Stimulated activated naive B cell treated with anti-CD40 and anti-IgM and Interleukin-4, amounts not matched to agents 10 μg/mL and 1 μg/mL and 100 μg/mL, for 72 hours (primary cell): ENCODE measurements around the gene RNF141.
A peak's percentile ranks its signal among the peaks of the same experiment; 100 is the strongest.

Experiments used
- ATAC-seq, 2 donors: fragments of 150-1000 bp; cut with Tn5 transposase; replicated peaks; 2 replicates each; pipeline ENCODE4 v1.10.0; 2021; ENCODE audit warnings: moderate library complexity in 1 of 2
- DNase-seq: peaks from one replicate; pipeline ENCODE4 v3.0.0; 2021
- H3K27ac Mint-ChIP-seq: one replicate; pipeline ENCODE4 v1.8.0; 2022; ENCODE audit warnings: mild to moderate bottlenecking, mixed read lengths
- H3K27me3 Mint-ChIP-seq, 2 donors: one replicate each; pipeline ENCODE4 v1.8.0; 2022; ENCODE audit warnings: mixed read lengths in 2 of 2
- H3K36me3 Mint-ChIP-seq, 2 donors: one replicate each; pipeline ENCODE4 v1.8.0; 2022; ENCODE audit warnings: mixed read lengths in 2 of 2, mild to moderate bottlenecking in 1 of 2
- H3K4me1 Mint-ChIP-seq, 2 donors: one replicate each; pipeline ENCODE4 v1.8.0; 2022; ENCODE audit warnings: mixed read lengths in 2 of 2, mild to moderate bottlenecking in 1 of 2
- H3K4me3 Mint-ChIP-seq, 2 donors: one replicate each; pipeline ENCODE4 v1.8.0; 2022; ENCODE audit warnings: mild to moderate bottlenecking in 2 of 2, mixed read lengths in 2 of 2, moderate library complexity in 1 of 2
- H3K9me3 Mint-ChIP-seq, 2 donors: one replicate each; pipeline ENCODE4 v1.8.0; 2022; ENCODE audit warnings: mixed read lengths in 2 of 2, mild to moderate bottlenecking in 1 of 2

RNF141 gene

GRCh38 chr11:10568486-10568941 is 27.5 kb upstream of the RNF141 start, which contains the start of gene LYVE1:
Gene LYVE1, minus strand, starts transcription at chr11:10568665. Its CDS starts 133 bp downstream, at chr11:10568532.
- ATAC-seq (no peak), DNase-seq (no peak)
- H3K4me3 Mint-ChIP-seq, result no peak within 1 kb of the TSS
- H3K27ac Mint-ChIP-seq, result no peak within 1 kb of the TSS
- no peaks in the 10 kb centered on the region for H3K9me3 Mint-ChIP-seq
- no peaks in the 10 kb centered on the region for H3K36me3 Mint-ChIP-seq
- H3K27me3 Mint-ChIP-seq, result no peaks in the 10 kb centered on the region
- peaks cover 26 to 73% of the 10 kb centered on the region in 2 donors for H3K4me1 Mint-ChIP-seq

DNA sequence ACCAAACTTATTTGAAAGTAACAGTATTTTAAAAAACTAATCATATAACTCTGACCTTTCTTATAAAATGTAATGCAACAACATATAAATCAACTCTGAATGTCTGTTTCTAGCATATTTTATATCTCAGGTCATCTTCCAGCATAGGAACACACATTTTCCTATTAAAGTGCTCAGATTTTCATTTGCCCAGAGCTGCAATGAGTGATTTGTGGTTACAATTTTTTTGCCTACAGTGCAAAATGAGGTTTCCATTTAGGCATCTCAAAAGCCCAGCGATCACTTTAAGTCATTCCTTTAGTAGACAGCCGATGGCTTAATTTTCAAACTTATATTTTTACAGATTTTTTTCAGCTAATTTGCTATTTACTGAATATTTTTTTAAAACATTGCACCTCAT is 26.5 kb upstream of the RNF141 start:
- H3K4me3 Mint-ChIP-seq, result no peak overlapping the region
- peaks cover 24 to 72% of the 10 kb centered on the region in 2 donors for H3K4me1 Mint-ChIP-seq
- no peaks in the 10 kb centered on the region for H3K27me3 Mint-ChIP-seq
- H3K27ac Mint-ChIP-seq, result no peak overlapping the region
- no peak for ATAC-seq
- no peak for DNase-seq
- no peaks in the 10 kb centered on the region for H3K9me3 Mint-ChIP-seq
- H3K36me3 Mint-ChIP-seq, result no peaks in the 10 kb centered on the region

- H3K4me3 Mint-ChIP-seq, result no peak overlapping the region
- no peaks in the 10 kb centered on the region for H3K36me3 Mint-ChIP-seq
- H3K27ac Mint-ChIP-seq, result no peak overlapping the region
- H3K9me3 Mint-ChIP-seq, result no peaks in the 10 kb centered on the region
- ATAC-seq (no peak), DNase-seq (no peak)
- no peaks in the 10 kb centered on the region for H3K27me3 Mint-ChIP-seq
- H3K4me1 Mint-ChIP-seq, result peaks cover 20 to 66% of the 10 kb centered on the region in 2 donors
These were observed 25.4 kb upstream of the RNF141 start for GRCh38 chr11:10566257-10566957.

DNA sequence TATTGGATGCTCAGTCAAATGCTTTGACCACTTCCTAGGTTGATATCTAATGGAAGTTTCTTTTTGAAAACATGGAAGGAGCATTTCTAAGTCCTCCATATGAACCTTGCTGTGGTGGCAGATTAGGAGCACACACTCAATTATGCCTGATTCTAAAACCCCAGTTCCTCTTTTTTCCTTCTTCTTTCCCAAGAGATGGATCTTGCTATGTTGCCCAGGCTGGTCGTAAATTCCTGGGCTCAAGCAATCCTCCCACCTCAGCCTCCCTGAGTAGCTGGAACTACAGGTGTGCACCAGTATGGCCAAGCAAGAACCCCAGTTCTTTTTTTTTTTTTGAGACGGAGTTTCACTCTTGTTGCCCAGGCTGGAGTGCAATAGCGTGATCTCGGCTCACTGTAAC is 24.5 kb upstream of the RNF141 start:
- no peak for ATAC-seq
- Mint-ChIP-seq H3K9me3 (no peaks in the 10 kb centered on the region), H3K36me3 (no peaks in the 10 kb centered on the region), H3K4me3 (no peak overlapping the region), H3K27me3 (no peaks in the 10 kb centered on the region), H3K27ac (peak overlapping the region; percentile 33), H3K4me1 (peaks cover 24 to 73% of the 10 kb centered on the region in 2 donors)
- no peak for DNase-seq

- no peaks in the 10 kb centered on the region for H3K27me3 Mint-ChIP-seq
- ATAC-seq (peak; percentile 83 to 86), DNase-seq (no peak)
- peaks cover 20 to 67% of the 10 kb centered on the region in 2 donors for H3K4me1 Mint-ChIP-seq
- H3K9me3 Mint-ChIP-seq, result no peaks in the 10 kb centered on the region
- H3K4me3 Mint-ChIP-seq, result no peak overlapping the region
- no peak overlapping the region for H3K27ac Mint-ChIP-seq
- no peaks in the 10 kb centered on the region for H3K36me3 Mint-ChIP-seq
These were observed 23.8 kb upstream of the RNF141 start for GRCh38 chr11:10564696-10565318.

- ATAC-seq (no peak), DNase-seq (no peak)
- Mint-ChIP-seq H3K9me3 (no peaks in the 10 kb centered on the region), H3K4me3 (no peak overlapping the region), H3K27ac (no peak overlapping the region), H3K36me3 (no peaks in the 10 kb centered on the region), H3K4me1 (peaks cover 20 to 62% of the 10 kb centered on the region in 2 donors), H3K27me3 (no peaks in the 10 kb centered on the region)
These were observed 23.0 kb upstream of the RNF141 start for GRCh38 chr11:10564030-10564429.

DNA sequence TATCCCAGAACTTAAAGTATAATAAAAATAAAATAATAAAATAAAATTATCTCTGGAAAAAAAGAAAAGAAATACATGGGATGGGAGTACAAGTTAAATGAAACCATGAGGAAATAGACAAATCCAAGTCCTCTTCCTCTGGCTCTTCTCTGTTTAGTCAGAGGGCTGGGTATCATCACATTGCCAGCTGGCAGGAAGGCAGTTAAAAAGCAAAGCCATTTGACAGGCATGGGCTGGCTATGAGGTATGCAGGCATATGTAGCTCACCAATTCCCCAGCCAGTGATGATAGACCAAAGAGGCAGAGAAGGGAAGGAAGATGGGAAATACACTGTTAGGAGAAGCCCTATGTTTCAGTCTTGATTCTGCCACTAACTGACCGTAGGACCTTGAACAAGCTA is 21.0 kb upstream of the RNF141 start:
- H3K4me3 Mint-ChIP-seq, result no peak overlapping the region
- H3K27ac Mint-ChIP-seq, result no peak overlapping the region
- H3K36me3 Mint-ChIP-seq, result no peaks in the 10 kb centered on the region
- no peaks in the 10 kb centered on the region for H3K27me3 Mint-ChIP-seq
- ATAC-seq, result no peak
- peaks cover 18 to 61% of the 10 kb centered on the region in 2 donors for H3K4me1 Mint-ChIP-seq
- no peak for DNase-seq
- no peaks in the 10 kb centered on the region for H3K9me3 Mint-ChIP-seq

DNA sequence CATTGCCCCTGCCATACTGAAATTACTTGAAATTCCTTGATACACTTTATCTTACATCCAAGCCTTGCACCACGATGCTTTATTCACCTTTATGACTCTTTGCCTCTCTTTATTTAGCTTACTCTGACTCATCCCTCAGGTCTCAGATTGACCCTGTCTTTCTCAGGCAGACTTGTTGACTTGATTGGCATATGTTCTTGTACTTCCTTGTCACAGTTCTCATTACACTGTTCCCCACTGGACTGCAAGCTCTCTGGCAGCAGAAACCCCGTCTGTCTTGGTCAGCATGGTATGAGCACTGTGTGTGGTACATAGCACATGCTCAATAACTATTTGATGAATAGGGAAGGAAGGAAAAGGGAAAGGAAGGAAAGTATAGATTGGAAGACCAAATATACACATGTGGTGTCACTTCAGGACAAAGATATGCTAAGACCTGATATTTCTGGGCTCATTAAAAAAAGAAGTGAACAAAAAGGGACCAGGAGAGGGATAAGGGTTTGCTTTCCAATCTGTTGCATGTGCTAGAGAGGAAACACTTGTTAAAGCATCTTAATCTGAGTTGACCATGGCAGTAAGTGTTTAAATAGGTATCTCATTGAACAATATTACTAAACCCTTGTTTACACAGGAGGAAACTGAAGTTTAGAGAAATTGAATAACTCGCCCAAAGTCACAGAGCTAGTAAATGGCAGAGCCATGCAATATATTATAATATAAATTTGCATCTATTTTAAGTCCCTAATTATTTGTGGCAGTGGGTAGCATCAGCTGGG is 20.2 kb upstream of the RNF141 start:
- H3K9me3 Mint-ChIP-seq, result no peaks in the 10 kb centered on the region

GRCh38 chr11:10558288-10558687 is 17.3 kb upstream of the RNF141 start:
- Mint-ChIP-seq H3K4me3 (no peak overlapping the region), H3K4me1 (peaks cover 12 to 38% of the 10 kb centered on the region in 2 donors), H3K9me3 (no peaks in the 10 kb centered on the region), H3K27me3 (no peaks in the 10 kb centered on the region), H3K27ac (no peak overlapping the region), H3K36me3 (no peaks in the 10 kb centered on the region)
- no peak for DNase-seq
- ATAC-seq, result no peak

More for the DNA sequence above, 20.2 kb upstream of the RNF141 start:
- peaks cover 22 to 61% of the 10 kb centered on the region in 2 donors for H3K4me1 Mint-ChIP-seq
- H3K36me3 Mint-ChIP-seq, result no peaks in the 10 kb centered on the region
- DNase-seq (no peak), ATAC-seq (peak; percentile 46 to 56)
- H3K27me3 Mint-ChIP-seq, result no peaks in the 10 kb centered on the region
- no peak overlapping the region for H3K4me3 Mint-ChIP-seq
- no peak overlapping the region for H3K27ac Mint-ChIP-seq

DNA sequence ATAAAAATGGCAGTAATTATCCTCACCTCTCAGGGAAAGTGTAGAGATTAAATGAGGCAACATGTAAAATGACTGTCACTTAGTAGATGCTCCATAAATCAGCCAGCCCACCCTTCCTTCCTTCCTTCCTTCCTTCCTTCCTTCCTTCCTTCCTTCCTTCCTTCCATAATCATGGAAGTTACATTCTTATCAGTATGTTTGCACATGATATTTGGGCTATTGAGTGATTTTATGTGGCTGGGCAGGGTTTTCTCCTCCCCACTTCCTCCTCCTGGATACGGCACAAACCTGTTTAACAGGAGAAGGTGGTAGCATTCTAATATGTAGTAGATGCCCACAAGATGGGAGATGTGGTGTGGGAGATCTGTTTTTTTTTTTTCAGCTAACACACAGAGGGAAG is 15.6 kb upstream of the RNF141 start:
- DNase-seq (no peak), ATAC-seq (no peak)
- Mint-ChIP-seq H3K27ac (no peak overlapping the region), H3K36me3 (peaks cover 1 to 4% of the 10 kb centered on the region in 2 donors), H3K4me3 (no peak overlapping the region), H3K4me1 (peaks cover 10 to 27% of the 10 kb centered on the region in 2 donors), H3K9me3 (peaks cover 3 to 4% of the 10 kb centered on the region in 2 donors), H3K27me3 (no peaks in the 10 kb centered on the region)

- Mint-ChIP-seq H3K9me3 (peaks cover 4% of the 10 kb centered on the region in 2 donors), H3K27me3 (no peaks in the 10 kb centered on the region), H3K27ac (no peak overlapping the region), H3K4me3 (no peak overlapping the region), H3K36me3 (peaks cover 4% of the 10 kb centered on the region in 2 donors), H3K4me1 (peaks cover 4 to 18% of the 10 kb centered on the region in 2 donors)
- ATAC-seq, result no peak
- DNase-seq, result no peak
These were observed 10.9 kb upstream of the RNF141 start for GRCh38 chr11:10551845-10552352.

DNA sequence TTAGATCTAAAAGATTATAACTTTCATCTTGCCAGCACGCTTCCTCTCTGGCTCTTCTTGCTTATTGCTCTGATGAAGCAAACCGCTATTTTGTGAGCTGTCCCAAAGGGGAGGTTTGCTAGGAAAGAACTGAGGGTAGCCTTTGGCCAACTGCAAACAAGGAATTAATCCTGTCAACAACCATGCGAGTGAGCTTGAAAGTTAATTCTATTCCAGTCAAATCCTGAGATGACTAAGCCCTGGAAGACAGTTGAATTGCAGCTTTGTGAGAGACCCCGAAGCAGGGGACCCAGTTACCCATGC is 10.3 kb upstream of the RNF141 start:
- Mint-ChIP-seq H3K27me3 (no peaks in the 10 kb centered on the region), H3K27ac (no peak overlapping the region), H3K4me1 (peaks cover 0 to 12% of the 10 kb centered on the region in 2 donors), H3K9me3 (peaks cover 4% of the 10 kb centered on the region in 2 donors), H3K36me3 (peaks cover 4% of the 10 kb centered on the region in 2 donors), H3K4me3 (no peak overlapping the region)
- DNase-seq (no peak), ATAC-seq (no peak)

DNA sequence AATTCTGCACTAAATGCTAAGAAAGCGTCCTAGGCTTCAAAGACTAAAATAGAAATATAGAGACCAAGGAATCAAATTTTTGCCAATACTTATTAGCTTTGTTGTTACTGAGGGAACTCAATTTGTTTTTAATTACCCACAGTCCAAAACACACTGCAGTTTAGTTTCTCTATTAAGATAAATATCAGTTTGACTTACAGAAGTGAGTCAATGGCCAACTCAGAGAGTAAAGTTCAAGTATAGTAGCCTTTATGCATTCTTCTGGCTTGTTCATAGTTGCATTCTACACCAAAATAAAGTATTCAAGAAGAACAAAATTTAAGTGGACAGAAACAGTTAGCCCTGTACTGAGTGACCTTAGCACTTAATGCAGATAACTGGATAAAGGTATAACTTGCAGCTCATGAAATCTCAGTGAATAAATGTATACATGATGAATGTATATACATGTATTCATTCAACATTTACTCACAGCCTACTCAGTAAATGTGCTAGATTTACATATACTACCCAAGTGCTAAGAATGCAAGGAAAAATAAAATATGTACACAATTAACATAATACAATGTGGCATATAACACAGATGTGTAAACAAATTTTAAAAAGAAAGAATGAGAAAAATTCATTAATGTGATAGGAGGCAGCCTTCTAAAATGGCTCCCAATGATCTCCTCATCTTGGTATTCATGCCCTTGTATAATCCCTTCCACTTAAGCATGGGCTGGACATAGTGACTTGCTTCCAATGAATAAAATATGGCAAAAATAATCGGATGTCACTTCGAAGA is 9.7 kb upstream of the RNF141 start:
- H3K4me1 Mint-ChIP-seq, result peaks cover 0 to 15% of the 10 kb centered on the region in 2 donors
- no peak overlapping the region for H3K27ac Mint-ChIP-seq
- ATAC-seq (no peak), DNase-seq (no peak)
- H3K9me3 Mint-ChIP-seq, result peaks cover 4% of the 10 kb centered on the region in 2 donors
- no peak overlapping the region for H3K4me3 Mint-ChIP-seq
- peaks cover 4% of the 10 kb centered on the region in 2 donors for H3K36me3 Mint-ChIP-seq
- H3K27me3 Mint-ChIP-seq, result no peaks in the 10 kb centered on the region
